ENCODE results near the gene DNAJA1.
"Not testable (repeated sequence)": the region's sequence is repeated elsewhere in the genome, so short reads cannot be mapped to it uniquely, and the experiment has no call there.

The DNAJA1 gene

DNA sequence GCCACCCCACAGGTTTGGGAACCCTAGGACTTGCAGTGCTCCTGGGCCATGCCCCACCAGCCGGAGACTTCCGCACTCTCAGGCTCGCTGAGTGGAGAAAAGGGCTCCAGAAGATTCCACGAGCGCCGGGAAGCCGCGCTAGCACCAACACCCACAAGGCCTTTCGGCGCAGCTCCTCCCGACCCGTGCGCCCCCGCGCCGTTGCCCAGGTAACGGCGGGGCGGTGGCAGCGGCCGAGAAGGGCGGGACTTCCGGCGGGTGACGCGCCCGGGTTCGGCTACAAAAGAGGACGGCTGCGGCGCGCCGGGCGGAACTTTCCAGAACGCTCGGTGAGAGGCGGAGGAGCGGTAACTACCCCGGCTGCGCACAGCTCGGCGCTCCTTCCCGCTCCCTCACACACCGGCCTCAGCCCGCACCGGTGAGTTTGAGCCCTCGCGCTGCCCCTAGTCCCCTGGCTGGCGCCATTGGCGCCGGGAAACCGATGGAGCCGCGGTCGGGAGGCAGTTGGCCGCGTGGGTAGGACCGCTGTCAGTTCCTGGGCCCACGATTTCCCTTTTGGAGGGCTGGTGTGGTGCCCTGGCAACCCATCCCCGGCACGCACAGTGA lies at the start of gene DNAJA1:
Gene DNAJA1, plus strand, starts transcription at position 308 of the 606 bp plus-strand sequence. CDS start 1,212 bp downstream, outside the sequence.
- DNase-seq: peak; percentile 73 to 98 (median 93)

DNA sequence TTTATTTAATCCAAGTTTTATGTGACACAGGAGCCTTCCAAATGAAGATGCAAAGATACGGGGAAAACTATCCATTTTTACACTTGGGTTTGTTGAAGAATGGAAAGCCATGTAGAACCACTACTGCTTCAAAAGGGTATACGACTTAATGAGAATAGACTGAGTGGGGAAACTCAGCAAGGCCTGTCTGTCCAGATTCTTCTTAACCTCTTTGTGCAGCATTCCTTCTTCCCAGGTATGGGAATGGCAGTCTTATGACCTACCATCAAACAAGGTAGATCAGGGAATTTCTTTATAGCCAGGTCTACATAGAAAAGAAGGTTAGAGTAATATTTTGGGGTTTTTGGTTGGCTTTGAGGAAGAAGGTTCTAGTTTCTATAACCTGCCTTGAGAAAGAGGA lies 47.0 kb upstream of the DNAJA1 start:
- no peak for DNase-seq

DNA sequence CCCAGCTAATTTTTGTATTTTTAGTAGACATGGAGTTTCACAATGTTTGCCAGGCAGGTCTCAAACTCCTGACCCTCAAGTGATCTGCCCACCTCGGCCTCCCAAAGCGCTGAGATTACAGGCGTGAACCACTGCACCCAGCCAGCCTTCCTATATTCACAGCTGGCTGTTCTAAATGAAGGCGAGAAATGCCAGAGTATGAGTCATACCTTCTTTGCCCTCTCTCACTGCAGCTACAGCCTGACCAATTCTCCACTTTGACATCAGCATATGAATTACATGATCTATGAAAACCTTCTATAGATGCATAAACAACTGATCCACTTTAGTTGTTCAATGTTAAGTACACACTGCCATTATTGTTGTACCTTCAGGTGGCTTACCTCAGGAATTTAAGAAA lies 38.1 kb upstream of the DNAJA1 start:
- DNase-seq: no peak

DNA sequence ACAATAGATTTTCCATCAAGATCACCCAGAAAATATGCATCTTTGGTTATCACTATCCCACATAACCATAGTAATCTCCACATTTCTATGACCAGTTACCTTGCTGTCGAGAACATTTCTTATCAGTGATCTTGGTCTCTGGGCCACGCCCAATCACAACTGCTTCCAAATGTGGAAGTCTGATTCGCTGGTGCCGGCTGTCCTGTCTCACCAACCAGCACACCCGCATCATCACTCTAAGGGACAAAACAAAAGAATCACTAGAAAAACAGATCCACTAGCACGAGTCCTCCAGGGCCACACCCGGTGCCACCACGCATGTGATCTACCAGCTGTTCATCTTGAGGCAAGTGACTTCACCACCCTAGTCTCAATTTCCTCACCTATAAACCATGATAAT lies 35.4 kb upstream of the DNAJA1 start:
- no peak for DNase-seq

DNA sequence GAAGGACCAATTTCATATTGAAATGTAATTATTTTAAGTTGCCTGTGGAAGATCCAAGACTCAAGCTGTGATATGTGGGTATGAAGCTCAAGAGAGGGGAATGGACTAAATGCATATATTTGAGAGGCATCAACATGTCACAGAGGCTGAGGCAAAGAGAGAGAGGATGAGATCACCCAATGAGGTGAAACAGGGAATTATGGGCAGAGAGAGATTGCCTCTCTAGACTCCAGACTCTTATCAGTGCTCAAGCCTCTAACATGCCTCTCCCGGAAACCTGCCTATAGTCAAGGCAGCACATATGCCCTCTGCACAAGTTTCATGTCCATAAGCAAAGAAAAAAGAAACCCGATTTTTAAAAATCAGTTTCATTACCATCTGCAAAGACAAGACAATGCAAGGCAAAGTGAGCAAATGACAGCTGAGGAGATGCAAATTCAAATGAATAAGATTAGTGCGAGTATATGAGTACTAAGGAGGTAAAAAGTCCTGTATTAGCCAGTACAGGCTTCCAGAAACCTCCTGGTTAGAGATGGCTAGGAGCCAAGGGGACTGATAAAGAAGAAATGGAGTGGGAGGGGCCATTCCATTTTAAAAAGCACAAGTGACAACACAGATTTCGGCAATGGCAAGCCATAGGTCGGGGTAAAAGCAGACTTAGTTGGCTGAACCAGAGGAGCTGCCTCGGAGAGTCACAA lies 33.0 kb upstream of the DNAJA1 start:
- DNase-seq: no peak

DNA sequence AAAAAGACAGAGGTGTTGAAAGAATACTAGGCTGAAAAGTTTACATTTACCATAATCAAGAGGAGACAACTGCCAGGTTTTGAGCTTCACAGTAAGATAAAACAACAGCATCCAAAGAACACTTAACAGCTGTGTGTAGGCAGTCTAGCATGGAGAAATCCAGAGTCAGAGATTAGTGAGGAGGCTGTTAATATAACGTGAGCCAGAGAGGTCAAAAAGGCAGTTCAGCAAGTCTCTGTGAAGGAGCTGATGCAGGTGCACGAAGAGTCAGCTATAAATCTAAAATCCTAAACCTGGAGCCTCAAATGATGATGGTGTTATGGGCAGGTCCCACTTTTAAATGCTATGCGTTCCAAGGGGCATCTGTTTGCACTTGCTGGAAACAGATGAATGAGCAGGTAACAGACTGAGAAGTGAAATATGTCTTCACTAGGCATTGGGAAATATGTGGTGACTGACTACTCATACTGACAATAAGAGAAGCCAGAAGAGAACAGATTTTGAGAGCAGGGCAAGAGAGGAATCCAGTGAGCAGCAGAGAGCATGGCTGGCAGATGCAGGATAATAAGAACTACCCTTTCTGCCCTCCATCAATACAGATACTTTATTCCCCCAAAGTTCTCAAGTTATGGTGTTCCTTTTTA lies 32.4 kb upstream of the DNAJA1 start:
- DNase-seq: peak in 1 of 51 donors; percentile 37

DNA sequence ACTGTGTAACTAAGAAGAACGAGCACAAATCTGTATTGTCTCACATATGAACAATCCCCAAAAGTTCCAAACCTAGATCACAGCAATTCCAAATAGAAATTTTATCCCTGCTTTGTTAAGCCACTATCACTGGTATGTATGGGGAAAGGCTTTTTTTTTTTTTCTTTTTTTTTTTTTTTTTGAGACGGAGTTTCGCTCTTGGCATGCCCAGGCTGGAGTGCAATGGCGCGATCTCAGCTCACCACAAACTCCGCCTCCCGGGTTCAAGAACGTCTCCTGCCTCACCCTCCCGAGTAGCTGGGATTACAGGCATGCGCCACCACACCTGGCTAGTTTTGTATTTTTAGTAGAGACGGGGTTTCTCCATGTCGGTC lies 24.4 kb upstream of the DNAJA1 start:
- not testable (repeated sequence) for DNase-seq

DNA sequence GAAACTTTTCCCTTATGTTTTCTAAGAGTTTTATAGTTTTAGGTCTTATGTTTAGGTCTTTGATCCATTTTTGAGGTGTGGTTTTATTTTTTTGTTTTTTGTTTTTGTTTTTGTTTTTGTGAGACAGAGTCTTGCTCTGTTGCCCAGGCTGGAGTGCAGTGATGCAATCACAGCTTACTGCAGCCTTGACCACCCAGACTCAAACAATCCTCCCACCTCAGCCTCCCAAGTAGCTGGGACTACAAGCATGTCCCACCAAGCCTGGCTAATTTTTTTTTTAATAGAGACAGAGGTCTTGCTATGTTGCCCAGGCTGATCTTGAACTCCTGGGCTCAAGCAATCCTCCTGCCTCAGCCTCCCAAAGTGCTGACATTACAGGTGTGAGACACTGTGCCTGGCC lies 19.7 kb upstream of the DNAJA1 start:
- not testable (repeated sequence) for DNase-seq

DNA sequence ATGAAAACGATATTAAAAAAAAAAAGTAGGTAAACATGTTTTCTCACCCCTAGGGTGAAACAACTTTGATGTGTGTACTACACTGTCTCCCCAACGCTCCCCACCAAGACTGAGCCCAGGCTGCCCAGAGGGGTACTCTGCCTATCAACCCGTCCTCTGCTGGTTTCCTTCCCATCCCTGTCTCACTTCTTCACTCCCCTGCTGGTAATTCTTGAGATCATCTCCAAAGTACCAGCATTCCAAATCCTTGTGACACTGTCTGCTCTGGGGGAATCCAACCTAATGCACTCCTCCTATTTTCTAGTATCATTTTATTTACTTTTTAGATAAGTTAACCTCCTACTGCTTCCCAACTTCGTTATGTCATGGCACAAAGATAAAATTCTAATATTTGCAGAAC lies 17.3 kb upstream of the DNAJA1 start:
- no peak for DNase-seq

DNA sequence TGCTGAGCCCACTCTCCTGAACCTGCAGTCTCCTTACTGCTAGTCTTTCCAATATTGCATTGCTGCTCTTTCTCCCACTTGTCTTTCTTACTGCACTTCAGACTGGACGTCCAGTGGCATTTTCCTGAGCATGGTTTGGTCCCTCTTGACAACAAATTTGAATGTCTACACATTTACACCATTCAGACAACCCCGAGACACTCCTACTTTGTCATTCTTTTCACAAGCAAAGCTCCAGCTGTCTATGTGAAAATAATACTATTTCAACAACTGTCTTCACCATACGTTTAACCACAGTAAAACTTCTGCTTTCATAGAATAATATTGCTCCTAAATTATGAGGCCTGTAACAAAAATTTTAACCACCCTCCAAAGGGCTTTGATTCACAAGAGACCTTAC lies 13.2 kb upstream of the DNAJA1 start:
- DNase-seq: no peak

DNA sequence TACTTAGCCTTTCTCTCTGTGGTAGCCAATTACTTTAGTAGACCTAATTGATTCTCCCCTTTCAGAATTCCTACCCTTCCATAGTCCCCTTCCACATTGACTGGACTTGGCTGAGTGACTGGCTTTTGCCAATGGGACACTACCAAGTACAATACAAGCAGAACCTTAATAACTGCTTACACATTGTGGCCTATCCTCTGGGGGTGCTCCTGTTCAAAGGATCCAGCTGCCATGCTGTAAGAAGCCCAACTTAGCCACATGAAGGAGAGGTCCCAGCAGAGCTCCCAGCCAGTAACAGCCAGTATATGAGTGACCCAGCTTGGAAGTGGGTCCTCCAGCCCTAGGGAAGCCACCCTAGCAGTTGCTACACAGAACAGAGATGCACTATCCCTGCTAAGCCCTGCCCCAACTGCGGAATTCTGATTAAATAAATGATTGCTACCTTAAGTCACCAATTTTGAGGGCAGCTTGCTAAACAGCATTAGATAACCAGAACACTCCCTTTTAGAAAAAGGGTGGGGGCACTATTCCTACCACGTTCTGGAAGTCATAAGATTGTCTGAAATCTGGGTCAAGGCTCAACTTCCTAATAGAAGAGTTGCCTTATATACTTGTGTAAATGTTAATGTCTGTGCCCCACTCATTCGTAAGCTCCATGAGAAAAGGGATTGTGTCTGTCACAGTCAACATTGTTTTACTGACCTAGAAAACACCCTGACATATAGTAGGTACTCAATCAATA lies 12.6 kb upstream of the DNAJA1 start:
- no peak for DNase-seq

DNA sequence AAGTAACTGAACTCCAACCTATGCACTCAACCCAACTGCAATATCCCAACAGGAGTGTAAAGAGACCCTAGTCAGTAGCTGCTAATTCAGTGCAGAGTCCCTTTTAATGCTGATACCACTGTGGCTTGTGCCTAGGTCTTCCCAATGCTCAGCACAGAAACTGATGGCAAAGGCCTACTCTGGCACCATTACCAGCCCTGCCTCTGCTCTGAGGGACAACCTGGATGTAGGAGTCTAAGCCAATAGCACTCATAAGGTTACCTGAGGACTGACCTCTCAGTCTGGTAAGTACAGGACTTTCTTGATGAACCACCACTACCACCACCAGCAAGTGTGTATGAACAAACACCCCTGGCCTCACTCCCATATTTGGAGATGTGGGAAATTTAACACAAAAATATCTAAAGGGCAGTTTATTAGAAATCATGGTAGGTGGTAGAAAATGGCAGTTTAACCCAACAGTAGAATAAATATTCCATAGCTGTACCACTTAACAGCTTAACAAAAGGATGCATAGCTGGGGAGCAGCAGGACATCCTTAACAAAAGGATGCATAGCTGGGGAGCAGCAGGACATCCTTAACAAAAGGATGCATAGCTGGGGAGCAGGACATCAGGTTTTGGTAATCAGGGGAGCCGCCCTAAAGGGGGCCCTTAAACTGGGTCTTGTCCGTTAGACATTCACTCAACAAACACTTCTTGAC lies 11.0 kb upstream of the DNAJA1 start:
- no peak for DNase-seq

DNA sequence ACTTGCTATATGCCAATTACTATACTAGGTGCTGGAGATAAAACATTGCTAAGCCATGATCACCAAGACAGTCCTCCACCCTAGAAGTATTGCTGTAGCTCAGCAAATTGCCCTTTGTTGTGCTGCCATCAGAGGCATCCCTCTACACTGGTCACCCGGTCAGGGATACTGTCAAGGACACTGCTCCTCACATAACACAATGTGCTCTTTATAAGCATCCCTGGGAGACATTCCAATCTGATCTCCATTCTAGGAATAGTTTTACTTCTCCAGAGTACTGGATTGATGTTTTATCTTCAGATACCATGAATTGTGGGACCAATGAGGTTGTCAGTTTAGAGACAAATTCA lies 10.4 kb upstream of the DNAJA1 start:
- DNase-seq: no peak

DNA sequence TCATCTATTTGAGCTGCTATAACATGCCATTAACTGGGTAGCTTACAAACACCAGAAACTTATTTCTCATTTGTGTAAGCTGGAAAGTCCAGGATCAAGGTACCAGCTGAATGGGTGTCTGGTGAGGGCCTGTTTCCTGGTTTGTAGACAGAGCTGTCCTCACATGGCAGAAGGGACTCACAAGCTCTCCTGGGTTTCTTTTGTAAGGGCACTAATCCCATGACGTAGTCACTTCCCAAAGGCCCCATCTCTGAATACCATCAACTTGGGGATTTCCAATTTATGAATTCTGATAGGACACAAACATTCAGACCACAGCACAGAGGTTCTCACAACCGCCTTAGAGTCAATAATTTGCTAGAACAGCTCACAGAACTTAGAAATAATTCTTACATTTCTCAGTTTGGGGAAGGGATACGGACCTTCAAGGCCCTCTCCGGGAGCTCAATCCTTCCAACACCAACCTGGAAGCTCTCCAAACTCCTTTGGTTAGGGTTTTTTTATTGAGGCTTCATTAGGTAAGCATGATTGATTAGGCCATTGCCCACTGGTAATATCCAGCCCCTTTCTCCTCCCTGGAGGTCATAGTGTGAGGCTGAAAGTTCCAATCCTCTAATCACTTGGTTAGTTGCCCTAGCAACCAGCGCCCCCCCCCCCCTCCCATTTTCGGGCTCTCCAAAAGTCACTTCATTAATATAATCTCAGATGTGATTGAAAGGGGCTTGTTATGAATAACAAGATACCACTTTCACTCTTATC lies 7.6 kb upstream of the DNAJA1 start:
- DNase-seq: no peak

DNA sequence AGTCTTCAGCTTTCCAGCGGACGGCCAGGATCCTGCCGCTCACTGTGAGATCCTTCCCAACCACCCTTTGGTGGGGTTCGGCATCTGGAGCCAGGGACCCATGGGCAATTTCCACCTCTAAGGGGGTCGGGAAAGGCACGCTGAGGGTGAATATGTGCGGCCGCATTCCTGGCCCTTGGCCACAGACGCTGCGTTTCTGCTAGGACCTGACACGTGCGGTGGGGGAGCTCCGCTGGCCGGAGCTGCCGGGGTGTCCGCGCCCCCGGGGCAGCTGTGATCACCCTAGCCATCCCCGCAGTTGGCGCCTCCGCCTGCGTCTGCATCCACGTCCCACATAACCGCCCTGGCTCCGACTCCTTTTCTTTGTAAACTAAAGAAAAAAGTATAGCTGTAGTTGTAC lies 5.3 kb upstream of the DNAJA1 start:
- no peak for DNase-seq

DNA sequence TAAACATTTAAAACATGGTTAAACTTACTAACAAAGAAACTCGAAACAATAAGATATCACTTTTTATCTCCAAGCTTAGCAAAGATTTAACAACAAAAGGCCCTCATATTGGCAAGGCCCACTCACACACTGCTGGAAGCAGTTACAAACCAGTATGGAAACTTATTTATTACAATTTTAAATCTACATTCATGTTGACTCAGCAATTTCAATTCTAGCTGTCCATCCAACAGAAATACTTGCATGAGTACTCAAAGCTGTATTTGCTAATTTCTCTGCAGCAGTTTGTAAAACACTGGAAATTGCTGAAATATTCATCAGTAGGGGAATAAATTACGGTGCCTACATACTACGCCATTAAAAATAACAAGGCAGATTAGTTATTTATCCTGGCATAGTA lies 2.8 kb upstream of the DNAJA1 start:
- no peak for DNase-seq

DNA sequence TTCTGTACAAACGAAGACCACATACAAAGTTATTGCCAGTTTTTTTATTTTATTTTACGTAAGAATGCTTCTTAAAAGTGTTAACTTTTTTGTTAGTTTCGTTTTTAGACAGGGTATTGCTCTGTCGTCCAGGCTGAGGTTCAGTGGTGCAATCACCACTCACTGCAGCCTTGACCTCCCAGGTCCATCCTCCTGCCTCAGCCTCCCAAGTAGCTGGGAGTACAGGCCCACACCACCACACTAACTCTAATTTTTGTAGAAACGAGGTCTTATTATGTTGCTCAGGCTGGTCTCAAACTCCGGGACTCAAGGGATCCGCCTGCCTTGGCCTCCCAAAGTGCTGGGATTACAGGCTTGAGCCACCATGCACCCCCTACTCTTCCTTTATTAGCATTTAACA lies 2.3 kb upstream of the DNAJA1 start:
- DNase-seq: no peak

DNA sequence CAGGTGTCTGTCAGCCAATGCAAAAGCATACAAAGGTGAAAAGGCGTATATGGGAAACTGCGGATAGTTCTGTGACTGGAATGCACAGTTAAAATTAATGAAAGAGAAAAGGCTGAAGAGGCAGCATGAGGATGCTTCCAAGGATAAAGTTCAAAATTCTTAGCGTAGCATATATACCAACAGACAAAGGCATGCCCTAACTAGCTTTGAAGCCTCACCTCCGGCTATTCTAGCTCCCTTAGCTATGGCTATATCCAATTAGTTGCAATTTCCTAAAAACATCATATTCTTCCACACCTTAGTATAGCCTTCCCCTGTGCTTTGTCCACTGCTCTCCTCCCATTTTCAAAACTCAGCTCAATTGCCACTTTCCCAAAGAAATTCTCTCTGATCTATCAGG lies 1.4 kb upstream of the DNAJA1 start:
- no peak for DNase-seq

DNA sequence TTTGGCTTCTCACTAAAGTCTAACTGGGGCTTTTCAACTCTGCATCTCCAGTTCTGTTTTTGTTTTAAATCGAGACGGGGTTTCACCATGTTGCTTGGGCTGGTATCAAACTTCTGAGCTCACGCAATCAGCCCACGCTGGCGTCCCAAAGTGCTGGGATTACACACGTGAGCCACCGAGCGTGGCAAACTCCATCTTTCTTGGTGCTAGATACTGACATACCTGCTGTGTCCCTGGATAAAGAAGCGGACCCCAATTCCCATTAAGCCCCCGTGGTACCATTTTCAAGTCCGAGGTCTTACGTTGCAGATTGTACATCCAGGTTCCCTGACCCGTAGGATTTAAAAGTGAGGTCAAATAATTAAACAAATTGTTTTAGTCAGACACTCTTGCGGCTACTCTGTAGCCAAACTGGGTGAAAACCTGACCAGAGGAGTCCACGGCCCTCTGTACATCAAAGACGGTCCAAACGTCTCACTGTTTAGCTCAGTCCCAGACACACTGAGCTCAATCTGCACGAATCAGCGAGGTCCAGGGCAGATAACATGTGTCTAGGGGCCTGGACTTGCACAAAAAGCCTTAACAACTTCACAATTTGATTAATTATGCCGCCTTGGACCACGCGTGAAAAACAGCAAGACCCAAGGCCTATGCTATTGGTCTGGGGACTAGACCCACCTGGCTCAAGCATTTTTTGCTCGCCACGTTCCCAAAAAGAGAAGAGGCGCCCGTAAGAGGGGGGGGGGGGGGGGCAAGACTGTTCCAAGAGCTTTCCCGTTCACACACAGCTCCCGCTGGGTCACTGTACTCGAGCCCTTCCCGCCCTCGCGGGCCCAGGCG lies 727 bp upstream of the DNAJA1 start:
- DNase-seq: peak in 10 of 51 donors; percentile 22 to 66 (median 40)
